ENCODE data around the gene SERPINA9.

SERPINA9 gene

DNA sequence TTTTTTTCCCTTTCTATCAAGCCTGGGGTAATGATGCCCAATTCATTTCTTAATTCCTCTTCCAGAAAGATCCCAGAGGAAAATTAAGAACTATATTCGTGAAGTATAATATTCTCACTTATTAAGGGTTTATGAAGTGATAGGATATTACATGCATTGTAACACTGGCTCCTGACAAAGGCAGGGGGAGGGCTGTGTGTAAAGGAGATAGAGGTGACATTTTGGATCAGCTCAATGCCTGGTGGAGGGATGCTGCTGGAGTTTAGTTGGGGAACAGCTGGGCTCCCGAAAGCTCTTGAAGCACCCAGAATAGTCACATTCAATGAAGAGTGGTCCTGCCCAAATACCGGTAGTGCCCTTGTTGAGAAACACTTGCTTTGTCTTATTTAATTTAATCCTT is 24.2 kb downstream of the SERPINA9 start:
- no peaks in the 10 kb centered on the region for H3K9me3 ChIP-seq (ENCODE audit: control insufficient read depth in 2 of 2, low read length in 2 of 2)
- H3K36me3 ChIP-seq (ENCODE audit: control insufficient read depth in 2 of 2, insufficient read depth in 2 of 2, low read length in 2 of 2): no peaks in the 10 kb centered on the region
- H3K4me1 ChIP-seq (ENCODE audit: control insufficient read depth in 2 of 2, insufficient read depth in 2 of 2, low read length in 2 of 2): no peaks in the 10 kb centered on the region
- no peak overlapping the region for H3K9ac ChIP-seq (ENCODE audit: low read depth in 1 of 2, low read length in 2 of 2)
- no peak overlapping the region for H3K27ac ChIP-seq (ENCODE audit: low read depth in 2 of 2, low read length in 2 of 2)
- peaks cover 0 to 6% of the 10 kb centered on the region in 2 donors for H3K27me3 ChIP-seq (ENCODE audit: control insufficient read depth in 2 of 2, insufficient read depth in 2 of 2, low read length in 2 of 2)
- no peak overlapping the region for H3K4me3 ChIP-seq (ENCODE audit: low read length in 2 of 2)

DNA sequence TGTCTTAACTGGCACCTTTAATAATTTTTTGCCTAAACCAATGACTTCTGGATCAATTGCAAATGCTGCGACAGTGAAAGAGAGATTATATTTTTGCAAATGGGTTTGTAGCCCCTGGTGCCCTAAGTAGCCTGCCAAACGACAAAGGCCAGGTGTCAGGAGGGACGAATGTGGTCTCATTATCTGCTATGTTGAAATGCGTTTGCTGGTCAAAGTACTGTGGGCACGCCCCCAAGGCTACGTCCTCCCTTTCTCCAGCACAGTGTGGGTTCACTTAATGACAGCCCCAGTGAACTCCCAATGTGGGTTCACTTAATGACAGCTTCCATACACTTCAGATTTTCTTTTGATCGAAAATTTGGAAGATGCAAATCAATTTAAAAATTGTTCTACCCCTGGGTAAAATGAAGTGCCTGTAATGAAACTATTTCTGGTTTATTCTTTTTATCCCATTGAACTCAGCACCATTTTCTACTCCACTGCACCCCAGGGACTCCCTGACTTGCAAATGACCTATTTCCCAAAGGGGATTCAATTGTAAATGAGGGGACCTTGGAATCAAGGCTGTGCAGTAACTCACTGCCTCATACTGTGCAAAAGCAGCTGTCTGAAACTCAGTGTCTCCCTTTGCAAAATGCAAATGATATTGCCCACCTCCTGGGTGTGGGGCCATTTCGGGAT is 24.8 kb downstream of the SERPINA9 start:
- H3K4me3 ChIP-seq (ENCODE audit: low read length in 2 of 2): no peak overlapping the region
- no peak overlapping the region for H3K9ac ChIP-seq (ENCODE audit: low read depth in 1 of 2, low read length in 2 of 2)
- H3K36me3 ChIP-seq (ENCODE audit: control insufficient read depth in 2 of 2, insufficient read depth in 2 of 2, low read length in 2 of 2): no peaks in the 10 kb centered on the region
- no peak overlapping the region for H3K27ac ChIP-seq (ENCODE audit: low read depth in 2 of 2, low read length in 2 of 2)
- H3K27me3 ChIP-seq (ENCODE audit: control insufficient read depth in 2 of 2, insufficient read depth in 2 of 2, low read length in 2 of 2): peaks cover 0 to 6% of the 10 kb centered on the region in 2 donors
- no peaks in the 10 kb centered on the region for H3K4me1 ChIP-seq (ENCODE audit: control insufficient read depth in 2 of 2, insufficient read depth in 2 of 2, low read length in 2 of 2)
- H3K9me3 ChIP-seq (ENCODE audit: control insufficient read depth in 2 of 2, low read length in 2 of 2): no peaks in the 10 kb centered on the region

DNA sequence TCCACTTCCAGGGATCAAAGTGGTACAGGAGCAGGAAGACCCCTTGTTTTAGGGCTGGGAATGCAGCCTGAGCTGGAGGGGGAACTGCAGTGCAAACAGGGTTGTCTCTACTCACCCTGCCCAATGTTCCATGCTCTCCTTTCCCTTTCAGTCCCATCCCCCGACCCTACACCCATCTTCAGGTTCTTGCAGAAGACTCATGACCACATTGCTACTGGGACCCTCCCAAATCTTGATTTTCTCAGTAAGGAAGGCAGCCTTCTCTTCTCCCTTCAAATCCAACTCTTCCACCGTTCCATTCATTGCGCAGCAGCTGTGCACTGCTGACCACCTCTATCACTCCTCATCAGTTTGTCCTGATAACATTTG is 25.3 kb downstream of the SERPINA9 start:
- H3K4me3 ChIP-seq (ENCODE audit: low read length in 2 of 2): no peak overlapping the region
- H3K9ac ChIP-seq (ENCODE audit: low read depth in 1 of 2, low read length in 2 of 2): no peak overlapping the region
- H3K36me3 ChIP-seq (ENCODE audit: control insufficient read depth in 2 of 2, insufficient read depth in 2 of 2, low read length in 2 of 2): no peaks in the 10 kb centered on the region
- H3K4me1 ChIP-seq (ENCODE audit: control insufficient read depth in 2 of 2, insufficient read depth in 2 of 2, low read length in 2 of 2): no peaks in the 10 kb centered on the region
- no peak overlapping the region for H3K27ac ChIP-seq (ENCODE audit: low read depth in 2 of 2, low read length in 2 of 2)
- H3K9me3 ChIP-seq (ENCODE audit: control insufficient read depth in 2 of 2, low read length in 2 of 2): no peaks in the 10 kb centered on the region
- H3K27me3 ChIP-seq (ENCODE audit: control insufficient read depth in 2 of 2, insufficient read depth in 2 of 2, low read length in 2 of 2): peaks cover 0 to 6% of the 10 kb centered on the region in 2 donors

GRCh38 chr14:94449930-94450329 is 26.1 kb downstream of the SERPINA9 start:
- Histone ChIP-seq H3K9me3 (ENCODE audit: control insufficient read depth in 2 of 2, low read length in 2 of 2) (no peaks in the 10 kb centered on the region), H3K36me3 (ENCODE audit: control insufficient read depth in 2 of 2, insufficient read depth in 2 of 2, low read length in 2 of 2) (no peaks in the 10 kb centered on the region), H3K4me3 (ENCODE audit: low read length in 2 of 2) (no peak overlapping the region), H3K27me3 (ENCODE audit: control insufficient read depth in 2 of 2, insufficient read depth in 2 of 2, low read length in 2 of 2) (peaks cover 0 to 6% of the 10 kb centered on the region in 2 donors), H3K9ac (ENCODE audit: low read depth in 1 of 2, low read length in 2 of 2) (no peak overlapping the region), H3K27ac (ENCODE audit: low read depth in 2 of 2, low read length in 2 of 2) (no peak overlapping the region), H3K4me1 (ENCODE audit: control insufficient read depth in 2 of 2, insufficient read depth in 2 of 2, low read length in 2 of 2) (no peaks in the 10 kb centered on the region)

GRCh38 chr14:94448071-94448808 is 27.8 kb downstream of the SERPINA9 start:
- no peak overlapping the region for H3K4me3 ChIP-seq (ENCODE audit: low read length in 2 of 2)
- H3K36me3 ChIP-seq (ENCODE audit: control insufficient read depth in 2 of 2, insufficient read depth in 2 of 2, low read length in 2 of 2): no peaks in the 10 kb centered on the region
- H3K9me3 ChIP-seq (ENCODE audit: control insufficient read depth in 2 of 2, low read length in 2 of 2): no peaks in the 10 kb centered on the region
- H3K27ac ChIP-seq (ENCODE audit: low read depth in 2 of 2, low read length in 2 of 2): no peak overlapping the region
- no peak overlapping the region for H3K9ac ChIP-seq (ENCODE audit: low read depth in 1 of 2, low read length in 2 of 2)
- H3K27me3 ChIP-seq (ENCODE audit: control insufficient read depth in 2 of 2, insufficient read depth in 2 of 2, low read length in 2 of 2): peaks cover 0 to 6% of the 10 kb centered on the region in 2 donors
- no peaks in the 10 kb centered on the region for H3K4me1 ChIP-seq (ENCODE audit: control insufficient read depth in 2 of 2, insufficient read depth in 2 of 2, low read length in 2 of 2)

DNA sequence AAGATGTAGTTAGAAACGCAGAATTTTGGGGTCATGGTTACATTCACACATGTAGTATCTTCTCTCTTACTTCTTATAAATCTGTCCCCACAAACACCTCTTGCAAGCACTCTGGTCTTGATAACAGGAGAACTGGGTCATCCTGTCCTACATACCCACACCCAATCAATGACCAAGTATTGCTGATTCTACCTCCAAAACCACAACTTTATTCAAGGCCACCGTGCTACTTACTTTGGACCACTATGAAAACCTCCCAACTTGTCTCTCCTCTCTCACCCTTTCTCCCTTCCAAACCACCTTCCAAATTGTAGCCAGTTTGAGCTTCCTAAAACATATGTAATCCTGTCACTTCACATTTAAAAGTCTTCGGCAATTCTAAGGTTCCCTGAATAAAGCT is 28.8 kb downstream of the SERPINA9 start:
- no peaks in the 10 kb centered on the region for H3K36me3 ChIP-seq (ENCODE audit: control insufficient read depth in 2 of 2, insufficient read depth in 2 of 2, low read length in 2 of 2)
- H3K27me3 ChIP-seq (ENCODE audit: control insufficient read depth in 2 of 2, insufficient read depth in 2 of 2, low read length in 2 of 2): peaks cover 0 to 6% of the 10 kb centered on the region in 2 donors
- no peak overlapping the region for H3K9ac ChIP-seq (ENCODE audit: low read depth in 1 of 2, low read length in 2 of 2)
- H3K4me3 ChIP-seq (ENCODE audit: low read length in 2 of 2): no peak overlapping the region
- no peaks in the 10 kb centered on the region for H3K4me1 ChIP-seq (ENCODE audit: control insufficient read depth in 2 of 2, insufficient read depth in 2 of 2, low read length in 2 of 2)
- H3K9me3 ChIP-seq (ENCODE audit: control insufficient read depth in 2 of 2, low read length in 2 of 2): no peaks in the 10 kb centered on the region
- H3K27ac ChIP-seq (ENCODE audit: low read depth in 2 of 2, low read length in 2 of 2): no peak overlapping the region

DNA sequence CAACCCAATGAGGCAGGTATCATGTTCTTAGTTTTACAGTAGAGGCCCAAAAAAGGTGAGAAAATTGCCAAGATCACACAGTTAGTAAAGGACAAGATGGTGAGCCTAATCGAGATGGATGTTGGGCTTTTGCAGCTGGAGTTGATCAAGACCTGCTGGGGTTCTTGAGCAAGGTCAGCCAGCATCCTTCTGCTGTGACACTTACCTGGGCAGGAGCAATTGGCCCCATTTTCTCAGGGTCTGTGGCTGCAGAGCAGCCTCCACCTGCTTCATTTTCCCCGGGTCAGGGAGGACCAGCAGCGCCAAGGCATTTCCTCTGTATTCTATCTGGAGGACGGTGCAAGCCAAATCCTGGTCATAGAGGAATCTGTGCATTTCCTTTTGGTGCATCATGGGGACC is 29.9 kb downstream of the SERPINA9 start:
- Histone ChIP-seq H3K27me3 (ENCODE audit: control insufficient read depth in 2 of 2, insufficient read depth in 2 of 2, low read length in 2 of 2) (peaks cover 0 to 5% of the 10 kb centered on the region in 2 donors), H3K9me3 (ENCODE audit: control insufficient read depth in 2 of 2, low read length in 2 of 2) (no peaks in the 10 kb centered on the region), H3K9ac (ENCODE audit: low read depth in 1 of 2, low read length in 2 of 2) (no peak overlapping the region), H3K4me3 (ENCODE audit: low read length in 2 of 2) (no peak overlapping the region), H3K4me1 (ENCODE audit: control insufficient read depth in 2 of 2, insufficient read depth in 2 of 2, low read length in 2 of 2) (no peaks in the 10 kb centered on the region), H3K27ac (ENCODE audit: low read depth in 2 of 2, low read length in 2 of 2) (no peak overlapping the region), H3K36me3 (ENCODE audit: control insufficient read depth in 2 of 2, insufficient read depth in 2 of 2, low read length in 2 of 2) (no peaks in the 10 kb centered on the region)

GRCh38 chr14:94445003-94445402 is 31.0 kb downstream of the SERPINA9 start:
- Histone ChIP-seq H3K27ac (ENCODE audit: low read depth in 2 of 2, low read length in 2 of 2) (no peak overlapping the region), H3K9ac (ENCODE audit: low read depth in 1 of 2, low read length in 2 of 2) (no peak overlapping the region), H3K4me1 (ENCODE audit: control insufficient read depth in 2 of 2, insufficient read depth in 2 of 2, low read length in 2 of 2) (no peaks in the 10 kb centered on the region), H3K4me3 (ENCODE audit: low read length in 2 of 2) (no peak overlapping the region), H3K9me3 (ENCODE audit: control insufficient read depth in 2 of 2, low read length in 2 of 2) (no peaks in the 10 kb centered on the region), H3K27me3 (ENCODE audit: control insufficient read depth in 2 of 2, insufficient read depth in 2 of 2, low read length in 2 of 2) (peaks cover 0 to 5% of the 10 kb centered on the region in 2 donors), H3K36me3 (ENCODE audit: control insufficient read depth in 2 of 2, insufficient read depth in 2 of 2, low read length in 2 of 2) (no peaks in the 10 kb centered on the region)

GRCh38 chr14:94441531-94442205 is 34.3 kb downstream of the SERPINA9 start:
- H3K9me3 ChIP-seq (ENCODE audit: control insufficient read depth in 2 of 2, low read length in 2 of 2): no peaks in the 10 kb centered on the region
- H3K36me3 ChIP-seq (ENCODE audit: control insufficient read depth in 2 of 2, insufficient read depth in 2 of 2, low read length in 2 of 2): no peaks in the 10 kb centered on the region
- peaks cover 0 to 3% of the 10 kb centered on the region in 2 donors for H3K27me3 ChIP-seq (ENCODE audit: control insufficient read depth in 2 of 2, insufficient read depth in 2 of 2, low read length in 2 of 2)
- H3K9ac ChIP-seq (ENCODE audit: low read depth in 1 of 2, low read length in 2 of 2): no peak overlapping the region
- no peak overlapping the region for H3K27ac ChIP-seq (ENCODE audit: low read depth in 2 of 2, low read length in 2 of 2)
- H3K4me3 ChIP-seq (ENCODE audit: low read length in 2 of 2): no peak overlapping the region
- no peaks in the 10 kb centered on the region for H3K4me1 ChIP-seq (ENCODE audit: control insufficient read depth in 2 of 2, insufficient read depth in 2 of 2, low read length in 2 of 2)

DNA sequence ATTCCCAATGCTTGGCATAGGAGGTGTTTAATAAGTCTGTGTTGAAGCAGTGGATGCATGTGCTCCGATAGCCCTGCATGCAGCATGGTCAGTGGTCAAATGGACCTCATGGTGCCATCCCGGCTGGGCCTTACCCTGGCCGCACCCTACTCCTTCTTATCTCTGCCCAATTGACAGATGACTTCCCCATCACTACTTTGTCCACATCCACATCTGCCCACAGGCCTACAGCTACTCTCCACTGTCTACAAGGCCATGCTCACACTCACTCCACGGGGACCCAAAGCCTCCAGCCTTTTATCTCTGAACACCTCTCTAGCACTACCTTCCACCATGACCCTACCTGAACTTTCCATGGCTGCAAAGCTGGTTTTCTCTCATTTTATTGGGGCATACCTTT is 34.9 kb downstream of the SERPINA9 start:
- Histone ChIP-seq H3K4me1 (ENCODE audit: control insufficient read depth in 2 of 2, insufficient read depth in 2 of 2, low read length in 2 of 2) (no peaks in the 10 kb centered on the region), H3K9me3 (ENCODE audit: control insufficient read depth in 2 of 2, low read length in 2 of 2) (no peaks in the 10 kb centered on the region), H3K27ac (ENCODE audit: low read depth in 2 of 2, low read length in 2 of 2) (no peak overlapping the region), H3K9ac (ENCODE audit: low read depth in 1 of 2, low read length in 2 of 2) (no peak overlapping the region), H3K36me3 (ENCODE audit: control insufficient read depth in 2 of 2, insufficient read depth in 2 of 2, low read length in 2 of 2) (no peaks in the 10 kb centered on the region), H3K27me3 (ENCODE audit: control insufficient read depth in 2 of 2, insufficient read depth in 2 of 2, low read length in 2 of 2) (peaks cover 0 to 3% of the 10 kb centered on the region in 2 donors), H3K4me3 (ENCODE audit: low read length in 2 of 2) (no peak overlapping the region)
